ENCODE results near the gene ANXA4. TPM values are rescaled to one million over a fixed set of nuclear protein-coding genes. Genes with fewer than 3 reads are reported as not detected.
A peak's percentile ranks its signal among the peaks of the same experiment; 100 is the strongest.

ANXA4 gene
- total RNA-seq = 100 to 1,000 TPM in 2 of 4 donors, 10 to 100 TPM in 2; 33.3 to 125 (median 99.4) TPM

GRCh38 chr2:69741575-69742321, at the start of gene ANXA4:
TSS of gene ANXA4 (plus strand) at chr2:69742134. CDS start at chr2:69781566, 39,432 bp downstream.
- 0% methylated on average over 39 of the region's 75 CpGs; no CpG with 5 or more reads in 1 of the 2 donors for WGBS, 2 donors (ENCODE audit: low coverage in 1 of 2)
- intact Hi-C loops (cut with DNase I; ENCODE audit: low total_unique reads) (no loop called here), in situ Hi-C loops (cut with MboI; ENCODE audit: low pct_ligation_motif_present in 1 of 4, low pct_unique_long_range_greater_than_20kb in 1 of 4, low sequenced_read_pairs in 3 of 4) (no loop called here)
- no peaks in the 10 kb centered on the region for H3K27me3 ChIP-seq
- peak; percentile 92 for DNase-seq
- peaks cover 16 to 54% (median 26%) of the 10 kb centered on the region in 4 donors for H3K4me1 ChIP-seq
- peak within 1 kb of the TSS; percentile 91 to 97 (median 95) for H3K27ac ChIP-seq
- peak within 1 kb of the TSS; percentile 60 to 92 (median 79) for H3K4me3 ChIP-seq
- no peaks in the 10 kb centered on the region for H3K36me3 ChIP-seq
- TF ChIP-seq POLR2AphosphoS5 (IDR thresholded peaks at IDR 0.05) = peak; percentile 86 to 94 (median 91)
- TF ChIP-seq EP300 (IDR thresholded peaks at IDR 0.05; ENCODE audit: low read depth) = peak; percentile 24
- peak; percentile 92 for TF ChIP-seq POLR2A (IDR thresholded peaks at IDR 0.05)
- peak in 1 of 5 experiments; percentile 33 for TF ChIP-seq CTCF (IDR thresholded peaks at IDR 0.05)
- H3K9me3 ChIP-seq = no peaks in the 10 kb centered on the region

- 98 to 100% methylated on average over 2 of the region's 2 CpGs for WGBS, 2 donors (ENCODE audit: low coverage in 1 of 2)
- no peak for DNase-seq
- Histone ChIP-seq H3K36me3 (no peaks in the 10 kb centered on the region), H3K9me3 (no peaks in the 10 kb centered on the region), H3K27me3 (no peaks in the 10 kb centered on the region), H3K4me3 (no peak overlapping the region), H3K4me1 (peaks cover 0 to 13% (median 10%) of the 10 kb centered on the region in 4 donors), H3K27ac (no peak overlapping the region)
- in situ Hi-C loops (cut with MboI; ENCODE audit: low pct_ligation_motif_present in 1 of 4, low pct_unique_long_range_greater_than_20kb in 1 of 4, low sequenced_read_pairs in 3 of 4) = no loop called here
- no peak for TF ChIP-seq CTCF (IDR thresholded peaks at IDR 0.05)
- TF ChIP-seq POLR2A (IDR thresholded peaks at IDR 0.05) = no peak
- TF ChIP-seq EP300 (IDR thresholded peaks at IDR 0.05; ENCODE audit: low read depth) = no peak
- TF ChIP-seq POLR2AphosphoS5 (IDR thresholded peaks at IDR 0.05) = no peak
- intact Hi-C loops (cut with DNase I; ENCODE audit: low total_unique reads) = no loop called here
These were observed 49.5 kb upstream of the ANXA4 start for GRCh38 chr2:69692424-69692823.

GRCh38 chr2:69693059-69693774, 48.7 kb upstream of the ANXA4 start:
- peak overlapping the region; percentile 2 to 54 (median 29) for H3K27ac ChIP-seq
- peaks cover 0 to 13% (median 10%) of the 10 kb centered on the region in 4 donors for H3K4me1 ChIP-seq
- WGBS, 2 donors (ENCODE audit: low coverage in 1 of 2) = 57 to 84% methylated on average over 4 of the region's 4 CpGs
- DNase-seq = peak; percentile 24
- TF ChIP-seq EP300 (IDR thresholded peaks at IDR 0.05; ENCODE audit: low read depth) = no peak
- no peak for TF ChIP-seq POLR2AphosphoS5 (IDR thresholded peaks at IDR 0.05)
- TF ChIP-seq CTCF (IDR thresholded peaks at IDR 0.05) = no peak
- no peak for TF ChIP-seq POLR2A (IDR thresholded peaks at IDR 0.05)
- no peak overlapping the region for H3K4me3 ChIP-seq
- intact Hi-C loops (cut with DNase I; ENCODE audit: low total_unique reads) (no loop called here), in situ Hi-C loops (cut with MboI; ENCODE audit: low pct_ligation_motif_present in 1 of 4, low pct_unique_long_range_greater_than_20kb in 1 of 4, low sequenced_read_pairs in 3 of 4) (no loop called here)
- no peaks in the 10 kb centered on the region for H3K27me3 ChIP-seq
- H3K9me3 ChIP-seq = no peaks in the 10 kb centered on the region
- no peaks in the 10 kb centered on the region for H3K36me3 ChIP-seq

GRCh38 chr2:69693775-69694450, 48.0 kb upstream of the ANXA4 start:
- H3K27ac ChIP-seq = peak overlapping the region; percentile 2 to 54 (median 29)
- H3K4me1 ChIP-seq = peaks cover 0 to 13% (median 10%) of the 10 kb centered on the region in 4 donors
- H3K27me3 ChIP-seq = no peaks in the 10 kb centered on the region
- WGBS, 2 donors (ENCODE audit: low coverage in 1 of 2) = 70 to 78% methylated on average over 5 to 6 of the region's 6 CpGs
- intact Hi-C loops (cut with DNase I; ENCODE audit: low total_unique reads) (no loop called here), in situ Hi-C loops (cut with MboI; ENCODE audit: low pct_ligation_motif_present in 1 of 4, low pct_unique_long_range_greater_than_20kb in 1 of 4, low sequenced_read_pairs in 3 of 4) (no loop called here)
- peak; percentile 26 for DNase-seq
- no peaks in the 10 kb centered on the region for H3K36me3 ChIP-seq
- no peaks in the 10 kb centered on the region for H3K9me3 ChIP-seq
- H3K4me3 ChIP-seq = no peak overlapping the region
- no peak for TF ChIP-seq CTCF (IDR thresholded peaks at IDR 0.05)
- no peak for TF ChIP-seq POLR2AphosphoS5 (IDR thresholded peaks at IDR 0.05)
- no peak for TF ChIP-seq EP300 (IDR thresholded peaks at IDR 0.05; ENCODE audit: low read depth)
